Neural progenitor cell (in vitro differentiated cells): Measurements from ENCODE around the gene CFAP57. TPM values are rescaled to one million over a fixed set of nuclear protein-coding genes. Genes with fewer than 3 reads are reported as not detected.
"Not testable (repeated sequence)": the region's sequence is repeated elsewhere in the genome, so short reads cannot be mapped to it uniquely, and the experiment has no call there.

Source experiments
- DNase-seq: peaks from one replicate; pipeline ENCODE4 v3.0.0-alpha.2; 2016; ENCODE audit warnings: low spot score
- H2AFZ ChIP-seq: fragments of 200-600 bp; sonication (generic); replicated peaks from 2 replicates; pipeline ENCODE4 v1.6.1; 2016; ENCODE audit warnings: antibody characterized with exemption
- H3F3A ChIP-seq: fragments of 200-600 bp; sonication (generic); 2 replicates; pipeline ENCODE4 v1.6.1; 2016; ENCODE audit warnings: antibody characterized with exemption, low read depth
- H3K27ac ChIP-seq: fragments of 200-600 bp; sonication (generic); 2 replicates; pipeline ENCODE4 v1.5.1; 2016; ENCODE audit warnings: mild to moderate bottlenecking
- H3K27me3 ChIP-seq: fragments of 200-600 bp; sonication (generic); 2 replicates; pipeline ENCODE4 v1.6.1; 2016; ENCODE audit warnings: mild to moderate bottlenecking, moderate library complexity
- H3K36me3 ChIP-seq: fragments of 200-600 bp; sonication (generic); 2 replicates; pipeline ENCODE4 v1.5.1; 2016
- H3K4me1 ChIP-seq: fragments of 200-600 bp; sonication (generic); 2 replicates; pipeline ENCODE4 v1.6.1; 2016; ENCODE audit warnings: mixed run types
- H3K4me2 ChIP-seq: fragments of 200-600 bp; sonication (generic); 2 replicates; pipeline ENCODE4 v1.6.1; 2016
- H3K4me3 ChIP-seq: fragments of 200-600 bp; sonication (generic); 2 replicates; pipeline ENCODE4 v1.5.1; 2016
- H3K79me2 ChIP-seq: fragments of 200-600 bp; sonication (generic); 2 replicates; pipeline ENCODE4 v1.6.1; 2016; ENCODE audit warnings: low read depth
- H3K9ac ChIP-seq: fragments of 200-600 bp; sonication (generic); 2 replicates; pipeline ENCODE4 v1.6.1; 2016
- H3K9me3 ChIP-seq: fragments of 200-600 bp; sonication (generic); 2 replicates; pipeline ENCODE4 v1.5.1; 2016; ENCODE audit warnings: low read depth
- H4K20me1 ChIP-seq: fragments of 200-600 bp; sonication (generic); 2 replicates; pipeline ENCODE4 v1.6.1; 2016; ENCODE audit warnings: low read depth
- H3K27ac Mint-ChIP-seq: 3 replicates; pipeline ENCODE4 v1.8.0; 2021; ENCODE audit warnings: mixed read lengths
- H3K27me3 Mint-ChIP-seq: 2 replicates; pipeline ENCODE4 v1.8.0; 2022; ENCODE audit warnings: low read depth, mild to moderate bottlenecking, inconsistent platforms, moderate library complexity, mixed read lengths; ENCODE audit not compliant: insufficient read depth
- H3K36me3 Mint-ChIP-seq: 3 replicates; pipeline ENCODE4 v1.8.0; 2021; ENCODE audit warnings: mixed read lengths
- H3K4me1 Mint-ChIP-seq: 3 replicates; pipeline ENCODE4 v1.8.0; 2021; ENCODE audit warnings: mixed read lengths
- H3K4me3 Mint-ChIP-seq: 3 replicates; pipeline ENCODE4 v1.8.0; 2021; ENCODE audit warnings: mild to moderate bottlenecking, moderate library complexity, mixed read lengths
- H3K9me3 Mint-ChIP-seq: 3 replicates; pipeline ENCODE4 v1.8.0; 2020; ENCODE audit warnings: mixed read lengths
- CTCF ChIP-seq: fragments of 200-600 bp; sonication (generic); IDR thresholded peaks from 2 replicates; pipeline ENCODE4 v1.5.1; 2017; ENCODE audit warnings: antibody characterized with exemption, mild to moderate bottlenecking
- EZH2 ChIP-seq: fragments of 200-600 bp; sonication (generic); IDR thresholded peaks from 2 replicates; pipeline ENCODE4 v1.6.1; 2017; ENCODE audit warnings: antibody characterized with exemption, mild to moderate bottlenecking, moderate library complexity
- EZH2phosphoT487 ChIP-seq: fragments of 200-600 bp; sonication (generic); IDR thresholded peaks from 2 replicates; pipeline ENCODE4 v1.6.1; 2017; ENCODE audit warnings: antibody characterized with exemption
- total RNA-seq: library from RNA; depleted of rRNA; stranded (reverse); fragments of >200 nt; gene quantifications from 2 replicates; pipeline ENCODE4 v1.2.3, GENCODE V29; 2015; ENCODE audit warnings: low replicate concordance

Gene CFAP57
- total RNA-seq, 1 donor from 2014 or later = 0.97 TPM

- H3K27ac ChIP-seq = no peak overlapping the region
- Mint-ChIP-seq H3K4me1 (peaks cover 8% of the 10 kb centered on the region), H3K27ac (no peak overlapping the region), H3K9me3 (peaks cover 8% of the 10 kb centered on the region), H3K36me3 (peaks cover 2% of the 10 kb centered on the region), H3K4me3 (no peak overlapping the region), H3K27me3 (no peaks in the 10 kb centered on the region)
- H4K20me1 ChIP-seq = no peaks in the 10 kb centered on the region
- no peaks in the 10 kb centered on the region for H3K36me3 ChIP-seq
- no peaks in the 10 kb centered on the region for H3F3A ChIP-seq
- no peak overlapping the region for H3K4me3 ChIP-seq
- H3K27me3 ChIP-seq = no peaks in the 10 kb centered on the region
- no peak overlapping the region for H3K4me2 ChIP-seq
- no peaks in the 10 kb centered on the region for H3K4me1 ChIP-seq
- TF ChIP-seq EZH2phosphoT487 (no peak), CTCF (no peak), EZH2 (no peak)
- no peaks in the 10 kb centered on the region for H3K9me3 ChIP-seq
- no peaks in the 10 kb centered on the region for H3K79me2 ChIP-seq
- H3K9ac ChIP-seq = no peak overlapping the region
- DNase-seq = no peak
- H2AFZ ChIP-seq = no peak overlapping the region
These were observed 33.5 kb downstream of the CFAP57 start for GRCh38 chr1:43205671-43206070.

GRCh38 chr1:43206600-43207228, 34.6 kb downstream of the CFAP57 start:
- Histone ChIP-seq H2AFZ (peak overlapping the region; percentile 65), H3K36me3 (no peaks in the 10 kb centered on the region), H3K4me3 (no peak overlapping the region), H4K20me1 (no peaks in the 10 kb centered on the region), H3K79me2 (no peaks in the 10 kb centered on the region), H3K9ac (no peak overlapping the region), H3K27ac (no peak overlapping the region), H3K4me1 (no peaks in the 10 kb centered on the region), H3K27me3 (no peaks in the 10 kb centered on the region), H3K4me2 (no peak overlapping the region), H3F3A (no peaks in the 10 kb centered on the region), H3K9me3 (no peaks in the 10 kb centered on the region)
- peak; percentile 54 for DNase-seq
- TF ChIP-seq CTCF (no peak), EZH2 (no peak), EZH2phosphoT487 (no peak)
- Mint-ChIP-seq H3K4me1 (peaks cover 8% of the 10 kb centered on the region), H3K9me3 (peaks cover 8% of the 10 kb centered on the region), H3K27me3 (no peaks in the 10 kb centered on the region), H3K4me3 (no peak overlapping the region), H3K36me3 (peaks cover 2% of the 10 kb centered on the region), H3K27ac (no peak overlapping the region)

- Histone ChIP-seq H3F3A (no peaks in the 10 kb centered on the region), H3K9ac (no peak overlapping the region), H3K36me3 (no peaks in the 10 kb centered on the region), H3K9me3 (no peaks in the 10 kb centered on the region), H2AFZ (peak overlapping the region; percentile 65), H3K4me3 (no peak overlapping the region), H3K4me1 (no peaks in the 10 kb centered on the region), H4K20me1 (no peaks in the 10 kb centered on the region), H3K79me2 (no peaks in the 10 kb centered on the region), H3K27me3 (no peaks in the 10 kb centered on the region), H3K4me2 (no peak overlapping the region), H3K27ac (no peak overlapping the region)
- peaks cover 2% of the 10 kb centered on the region for H3K36me3 Mint-ChIP-seq
- no peak overlapping the region for H3K4me3 Mint-ChIP-seq
- no peak for TF ChIP-seq CTCF
- no peak for TF ChIP-seq EZH2phosphoT487
- no peak for TF ChIP-seq EZH2
- peaks cover 8% of the 10 kb centered on the region for H3K4me1 Mint-ChIP-seq
- H3K9me3 Mint-ChIP-seq = peaks cover 8% of the 10 kb centered on the region
- H3K27ac Mint-ChIP-seq = no peak overlapping the region
- no peaks in the 10 kb centered on the region for H3K27me3 Mint-ChIP-seq
- no peak for DNase-seq
These were observed 35.2 kb downstream of the CFAP57 start for GRCh38 chr1:43207229-43207853.

DNA sequence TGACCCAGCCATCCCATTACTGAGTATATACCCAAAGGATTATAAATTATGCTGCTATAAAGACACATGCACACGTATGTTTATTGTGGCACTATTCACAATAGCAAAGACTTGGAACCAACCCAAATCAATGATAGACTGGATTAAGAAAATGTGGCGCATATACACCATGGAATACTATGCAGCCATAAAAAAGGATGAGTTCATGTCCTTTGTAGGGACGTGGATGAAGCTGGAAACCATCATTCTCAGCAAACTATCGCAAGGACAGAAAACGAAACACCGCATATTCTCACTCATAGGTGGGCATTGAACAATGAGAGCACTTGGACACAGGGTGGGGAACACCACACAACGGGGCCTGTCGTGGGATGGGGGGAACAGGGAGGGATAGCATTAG, 36.1 kb downstream of the CFAP57 start:
- not testable (repeated sequence) for H3K36me3 ChIP-seq, H3K9ac ChIP-seq, H3K27ac ChIP-seq, H3K9me3 Mint-ChIP-seq, H3K4me3 ChIP-seq, H3K36me3 Mint-ChIP-seq, H3K27ac Mint-ChIP-seq, H3K79me2 ChIP-seq, H3K27me3 Mint-ChIP-seq, H3K4me2 ChIP-seq, H3K4me1 ChIP-seq, H3F3A ChIP-seq, H3K9me3 ChIP-seq, DNase-seq, H2AFZ ChIP-seq, H3K27me3 ChIP-seq, H4K20me1 ChIP-seq, H3K4me1 Mint-ChIP-seq
- peak overlapping the region; percentile 33 for H3K4me3 Mint-ChIP-seq
